ENCODE data around the gene MSL3.

DNA sequence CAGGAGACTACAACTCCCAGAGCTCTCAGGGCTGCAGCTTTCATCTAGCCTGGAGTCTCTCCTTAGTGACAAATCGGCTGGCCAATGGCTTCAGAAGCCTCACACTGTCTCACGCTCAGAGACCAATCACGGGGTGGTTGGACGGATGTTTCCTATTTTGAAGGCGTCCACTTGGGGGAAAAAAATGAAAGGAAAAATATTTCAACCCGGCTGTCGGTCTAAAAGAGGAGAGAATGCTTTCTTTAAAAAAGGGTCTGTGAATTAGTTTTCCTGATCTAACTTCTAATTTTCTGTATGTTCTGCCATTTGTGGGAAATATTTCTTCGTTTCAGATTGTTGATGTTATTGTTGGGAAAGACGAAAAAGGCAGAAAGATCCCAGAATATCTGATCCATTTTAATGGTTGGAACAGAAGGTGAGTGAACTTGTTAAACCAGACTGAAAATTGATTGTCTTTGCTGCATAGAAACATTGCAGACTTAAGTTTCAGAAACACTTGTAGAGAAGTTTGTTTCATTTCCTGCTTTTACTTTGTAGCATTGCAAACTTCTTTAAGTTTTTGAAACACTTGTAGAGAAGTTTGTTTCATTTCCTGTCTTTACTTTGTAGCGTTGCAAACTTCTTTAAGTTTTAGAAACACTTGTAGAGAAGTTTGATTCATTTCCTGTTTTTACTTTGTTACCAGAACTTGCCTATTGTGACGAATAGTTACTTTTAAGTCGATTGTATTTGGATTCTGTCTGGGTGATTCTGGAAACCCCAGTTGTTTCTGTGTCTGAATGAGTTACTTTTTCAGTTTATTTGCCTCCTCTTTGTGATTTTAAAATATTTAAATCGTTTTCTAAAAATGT lies 1.6 kb downstream of the MSL3 start:
- TF ChIP-seq, protein P1, sequence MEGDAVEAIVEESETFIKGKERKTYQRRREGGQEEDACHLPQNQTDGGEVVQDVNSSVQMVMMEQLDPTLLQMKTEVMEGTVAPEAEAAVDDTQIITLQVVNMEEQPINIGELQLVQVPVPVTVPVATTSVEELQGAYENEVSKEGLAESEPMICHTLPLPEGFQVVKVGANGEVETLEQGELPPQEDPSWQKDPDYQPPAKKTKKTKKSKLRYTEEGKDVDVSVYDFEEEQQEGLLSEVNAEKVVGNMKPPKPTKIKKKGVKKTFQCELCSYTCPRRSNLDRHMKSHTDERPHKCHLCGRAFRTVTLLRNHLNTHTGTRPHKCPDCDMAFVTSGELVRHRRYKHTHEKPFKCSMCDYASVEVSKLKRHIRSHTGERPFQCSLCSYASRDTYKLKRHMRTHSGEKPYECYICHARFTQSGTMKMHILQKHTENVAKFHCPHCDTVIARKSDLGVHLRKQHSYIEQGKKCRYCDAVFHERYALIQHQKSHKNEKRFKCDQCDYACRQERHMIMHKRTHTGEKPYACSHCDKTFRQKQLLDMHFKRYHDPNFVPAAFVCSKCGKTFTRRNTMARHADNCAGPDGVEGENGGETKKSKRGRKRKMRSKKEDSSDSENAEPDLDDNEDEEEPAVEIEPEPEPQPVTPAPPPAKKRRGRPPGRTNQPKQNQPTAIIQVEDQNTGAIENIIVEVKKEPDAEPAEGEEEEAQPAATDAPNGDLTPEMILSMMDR (conservative IDR thresholded peaks at IDR 0.05) = no peak
- no peak for TF ChIP-seq EZH2 (IDR thresholded peaks at IDR 0.05; ENCODE audit: low read depth)

Data from PC-9 (cell line).